Endothelial cell of umbilical vein (primary cell): ENCODE results near the gene ADSS1. TPM values are rescaled to one million over a fixed set of nuclear protein-coding genes. Genes with fewer than 3 reads are reported as not detected.

Experiments
- BruUV-seq: library from RNA; stranded (reverse); fragments of 400-500 nt; replicated peaks from 2 replicates; lab custom pipeline; 2021; lab: Mats Ljungman, UMichigan
- CTCF ChIA-PET: fragments of 300-600, 350-600 bp; sonication (Branson Sonifier 250); formaldehyde crosslinking; loops from one replicate; lab custom pipeline; 2021; ENCODE audit warnings: antibody characterized with exemption, inconsistent platforms; lab: Charles Lee
- POLR2A ChIA-PET: fragments of 300-600, 350-600 bp; sonication (Branson Sonifier 250); formaldehyde crosslinking; loops from one replicate; lab custom pipeline; 2021; ENCODE audit warnings: antibody characterized with exemption, inconsistent platforms; lab: Charles Lee
- DNase-seq: peaks from one replicate; pipeline ENCODE4 v3.0.0-alpha.2; 2011; ENCODE audit warnings: low read depth, low spot score
- FAIRE-seq: peaks from 2 replicates; lab custom pipeline; 2011; peaks lifted over from hg19 to GRCh38; lab: Jason Lieb, UNC
- H2AFZ ChIP-seq: 2 replicates; pipeline ENCODE4 v1.6.0; 2012; ENCODE audit warnings: low read depth, low read length, control low read depth, inconsistent platforms
- H3K27ac ChIP-seq: 2 replicates; pipeline ENCODE4 v1.5.1; 2011; ENCODE audit warnings: low read depth, mild to moderate bottlenecking, control low read depth, low read length, moderate library complexity; ENCODE audit not compliant: insufficient read depth
- H3K27me3 ChIP-seq, 2 experiments: 2 replicates each; pipeline versions ENCODE4 v1.6.0 to v1.6.1; 2011; ENCODE audit warnings: low read length in 2 of 2, mixed read lengths in 1 of 2; ENCODE audit not compliant: control insufficient read depth in 2 of 2, insufficient read depth in 2 of 2
- H3K36me3 ChIP-seq, 2 experiments: 2 replicates in 1 of 2; 3 replicates in 1 of 2; pipeline ENCODE4 v1.5.1; 2011; ENCODE audit warnings: low read length in 2 of 2, mild to moderate bottlenecking in 1 of 2, moderate library complexity in 1 of 2; ENCODE audit not compliant: control insufficient read depth in 2 of 2, insufficient read depth in 2 of 2; ENCODE audit errors: extremely low read depth in 1 of 2
- H3K4me1 ChIP-seq: 3 replicates; pipeline ENCODE4 v1.5.1; 2011; ENCODE audit warnings: mild to moderate bottlenecking, low read length; ENCODE audit not compliant: control insufficient read depth, insufficient read depth; ENCODE audit errors: extremely low read depth
- H3K4me2 ChIP-seq: 2 replicates; pipeline ENCODE4 v1.6.1; 2011; ENCODE audit warnings: low read length, control low read depth, mixed read lengths; ENCODE audit not compliant: insufficient read depth
- H3K4me3 ChIP-seq, 3 experiments: fragments of 200-600 bp in 1 of 3; sonication (generic), shearing (Covaris generic) in 1 of 3; replicated peaks in 1 of 3; 2 replicates each; pipeline ENCODE4 v1.5.1; 2011 to 2016; ENCODE audit warnings: control low read depth in 3 of 3, low read length in 3 of 3, mild to moderate bottlenecking in 2 of 3, inconsistent platforms in 1 of 3, low read depth in 1 of 3, moderate library complexity in 1 of 3; ENCODE audit not compliant: insufficient read depth in 1 of 3
- H3K79me2 ChIP-seq: 2 replicates; pipeline ENCODE4 v1.6.0; 2012; ENCODE audit warnings: low read length, inconsistent platforms; ENCODE audit not compliant: control insufficient read depth, insufficient read depth
- H3K9ac ChIP-seq: replicated peaks from 2 replicates; pipeline ENCODE3; 2011; ENCODE audit warnings: low read length, control low read depth; ENCODE audit not compliant: insufficient read depth; ENCODE audit errors: extremely low read depth
- H3K9me1 ChIP-seq: replicated peaks from 3 replicates; pipeline ENCODE4 v1.6.0; 2011; ENCODE audit warnings: mild to moderate bottlenecking, low read length; ENCODE audit not compliant: control insufficient read depth, insufficient read depth; ENCODE audit errors: extremely low read depth
- H3K9me3 ChIP-seq: replicated peaks from 2 replicates; pipeline ENCODE4 v1.5.1; 2012; ENCODE audit warnings: low read length, inconsistent platforms; ENCODE audit not compliant: control insufficient read depth, insufficient read depth
- H4K20me1 ChIP-seq: replicated peaks from 2 replicates; pipeline ENCODE3; 2011; ENCODE audit warnings: mild to moderate bottlenecking, low read length; ENCODE audit not compliant: control insufficient read depth, insufficient read depth; ENCODE audit errors: extremely low read depth
- CTCF ChIP-seq, 2 donors: IDR thresholded peaks; 1 replicate in 1 of 2; 2 replicates in 1 of 2; pipeline ENCODE4 v1.5.1; 2011; ENCODE audit warnings: low read length in 2 of 2, mild to moderate bottlenecking in 2 of 2, moderate library complexity in 2 of 2, control low read depth in 1 of 2, inconsistent platforms in 1 of 2, low read depth in 1 of 2; ENCODE audit not compliant: insufficient read depth in 1 of 2; ENCODE audit errors: extremely low read depth in 1 of 2
- EZH2 ChIP-seq: IDR thresholded peaks from 2 replicates; pipeline ENCODE4 v1.6.1; 2012; ENCODE audit warnings: borderline replicate concordance, low read depth, mild to moderate bottlenecking, moderate library complexity, low read length, inconsistent platforms; ENCODE audit not compliant: severe bottlenecking
- FOS ChIP-seq: IDR thresholded peaks from 2 replicates; pipeline ENCODE4 v1.6.1; 2011; ENCODE audit warnings: mild to moderate bottlenecking, low read length, moderate library complexity, borderline replicate concordance; ENCODE audit not compliant: insufficient read depth
- GATA2 ChIP-seq: IDR thresholded peaks from 2 replicates; pipeline ENCODE4 v1.7.0; 2011; ENCODE audit warnings: low read depth, mild to moderate bottlenecking, moderate library complexity, mixed read lengths, low read length; ENCODE audit not compliant: insufficient read length, insufficient read depth
- JUN ChIP-seq: IDR thresholded peaks from 2 replicates; pipeline ENCODE4 v1.6.1; 2011; ENCODE audit warnings: borderline replicate concordance, low read depth; ENCODE audit not compliant: insufficient read length, insufficient read depth
- MAX ChIP-seq: IDR thresholded peaks from 2 replicates; pipeline ENCODE4 v1.6.1; 2011; ENCODE audit not compliant: insufficient read depth, insufficient read length
- MYC ChIP-seq: IDR thresholded peaks from one replicate; pipeline ENCODE4 v1.6.1; 2011; ENCODE audit warnings: mild to moderate bottlenecking, low read depth, low read length
- POLR2A ChIP-seq: IDR thresholded peaks from 2 replicates; pipeline ENCODE4 v1.6.1; 2012; ENCODE audit warnings: low read depth, mild to moderate bottlenecking, control low read depth, low read length
- POLR2AphosphoS5 ChIP-seq: IDR thresholded peaks from 2 replicates; pipeline ENCODE4 v1.6.1; 2012; ENCODE audit warnings: low read depth, mild to moderate bottlenecking, control low read depth, low read length, moderate library complexity; ENCODE audit not compliant: insufficient read depth
- dilution Hi-C: fragments of 300-500 bp; cut with MboI; formaldehyde crosslinking; loops from one replicate; pipeline ENCODE4 v1.15.0; 2019; ENCODE audit warnings: low sequenced_read_pairs; ENCODE audit not compliant: extremely low pct_ligation_motif_present
- intact Hi-C: fragments of 100-400 bp; cut with micrococcal nuclease; formaldehyde crosslinking; loops from one replicate; pipeline ENCODE4 v1.10.0; 2022
- polyA plus RNA-seq, 4 experiments: library from polyadenylated mRNA; depleted of rRNA in 3 of 4; stranded (reverse) in 3 of 4; unstranded in 1 of 4; fragments of >200 nt; gene quantifications; 2 replicates each; pipeline versions ENCODE4 v1.2.1 to v1.2.3, GENCODE V29; 2011 to 2012; ENCODE audit warnings: missing spikeins in 1 of 4
- total RNA-seq: library from RNA; stranded (reverse); gene quantifications from 2 replicates; pipeline ENCODE4 v1.2.3, GENCODE V29; 2021

ADSS1 gene
- total and polyA plus RNA-seq, 2 donors (not counting 3 experiments of a cell fraction or from before 2014, with no cell fraction given), result 1.9 TPM

- POLR2A ChIA-PET, result no interaction called here
- no TSS peak for BruUV-seq
- Histone ChIP-seq H2AFZ (no peak overlapping the region), H3K27me3 (no peaks in the 10 kb centered on the region), H4K20me1 (no peaks in the 10 kb centered on the region), H3K4me2 (no peak overlapping the region), H3K9me3 (no peaks in the 10 kb centered on the region), H3K79me2 (peaks cover 48% of the 10 kb centered on the region), H3K4me1 (no peaks in the 10 kb centered on the region), H3K9ac (no peak overlapping the region), H3K36me3 (peaks cover 11 to 29% of the 10 kb centered on the region in 2 experiments), H3K9me1 (no peaks in the 10 kb centered on the region), H3K4me3 (no peak overlapping the region), H3K27ac (no peak overlapping the region)
- dilution Hi-C loops (no loop called here), intact Hi-C loops (no loop called here)
- CTCF ChIA-PET, result no interaction called here
- FAIRE-seq, result no peak
- TF ChIP-seq MAX (no peak), MYC (no peak), EZH2 (no peak), CTCF (IDR thresholded peaks at IDR 0.05; ENCODE audit: extremely low read depth in 1 of 2, insufficient read depth in 1 of 2, low read depth in 1 of 2, low read length in 2 of 2) (no peak), POLR2AphosphoS5 (no peak), JUN (no peak), GATA2 (no peak), POLR2A (no peak), FOS (no peak)
- DNase-seq, result no peak
These were observed 23.2 kb upstream of the ADSS1 start for GRCh38 chr14:104700747-104701217.
